ENCODE data around the gene OR2A2. TPM values are rescaled to one million over a fixed set of nuclear protein-coding genes. Genes with fewer than 3 reads are reported as not detected.
A peak's percentile ranks its signal among the peaks of the same experiment; 100 is the strongest.

Gene OR2A2
- total and polyA plus RNA-seq, 10 of the 15 experiments (the other 5 are each of a cell fraction or from before 2014, with no cell fraction given), result not detected

- H3K79me2 ChIP-seq (ENCODE audit: control insufficient read depth, insufficient read depth, low read length), result no peaks in the 10 kb centered on the region
- no peaks in the 10 kb centered on the region for H3K27me3 ChIP-seq (replicated peaks in 1 of 2; ENCODE audit: control insufficient read depth in 2 of 2, insufficient read depth in 2 of 2, low read length in 1 of 2)
- H3K9ac ChIP-seq (ENCODE audit: control insufficient read depth, insufficient read depth, low read length), result no peak overlapping the region
- SMC1A ChIA-PET (ENCODE audit: uncharacterized antibody, unreplicated experiment), result no interaction called here
- in situ Hi-C loops (cut with MboI) (no loop called here), intact Hi-C loops (cut with micrococcal nuclease; ENCODE audit: unreplicated experiment) (no loop called here)
- no TSS peak for BruUV-seq (replicated peaks)
- RAD21 ChIA-PET (ENCODE audit: unreplicated experiment), result no interaction called here
- H3K36me3 ChIP-seq (ENCODE audit: control insufficient read depth in 2 of 2, insufficient read depth in 2 of 2, low read length in 1 of 2), result no peaks in the 10 kb centered on the region
- no peak overlapping the region for H3K4me2 ChIP-seq (ENCODE audit: control insufficient read depth, insufficient read depth)
- H2AFZ ChIP-seq (ENCODE audit: control insufficient read depth, low read depth, low read length), result no peak overlapping the region
- POLR2A ChIA-PET, result no interaction called here
- DNase-seq (ENCODE audit: low read depth, low spot score) (no peak), ATAC-seq (no peak), FAIRE-seq (no peak)
- no peaks in the 10 kb centered on the region for H3K4me1 ChIP-seq (ENCODE audit: control insufficient read depth, insufficient read depth, low read length)
- no peak for TF ChIP-seq TAF1 (IDR thresholded peaks at IDR 0.05; ENCODE audit: borderline replicate concordance, low read depth, low read length)
- TF ChIP-seq CBX5 (IDR thresholded peaks at IDR 0.05; ENCODE audit: low read depth), result peak; percentile 76; the same call in 1 of the 2 replicates
- TF ChIP-seq ATF3 (IDR thresholded peaks at IDR 0.05; ENCODE audit: borderline replicate concordance, extremely low read depth, low read depth, low read length), result no peak
- CTCF ChIA-PET, result interaction anchor here (0.6 kb wide), 1 partner anchor 1187 kb away, joined by 3 read pairs; no protein-coding TSS in a partner anchor
- no peak overlapping the region for H3K4me3 ChIP-seq
- H3K9me3 ChIP-seq (replicated peaks; ENCODE audit: control insufficient read depth, insufficient read depth, low read length), result peaks cover 4% of the 10 kb centered on the region
- 17% methylated on average over 2 of the region's 2 CpGs for WGBS (ENCODE audit: insufficient coverage, insufficient replicate concordance, low lambda C conversion rate, missing lambda C conversion rate)
- no peak overlapping the region for H3K27ac ChIP-seq (ENCODE audit: control insufficient read depth, insufficient read depth)
- no peaks in the 10 kb centered on the region for H4K20me1 ChIP-seq (ENCODE audit: control insufficient read depth, insufficient read depth)
These were observed 38.9 kb downstream of the OR2A2 start for GRCh38 chr7:144148224-144148827.

GRCh38 chr7:144158861-144159260 lies 49.5 kb downstream of the OR2A2 start:
- Histone ChIP-seq H3K4me1 (ENCODE audit: control insufficient read depth, insufficient read depth, low read length) (no peaks in the 10 kb centered on the region), H3K36me3 (ENCODE audit: control insufficient read depth in 2 of 2, insufficient read depth in 2 of 2, low read length in 1 of 2) (no peaks in the 10 kb centered on the region), H3K9ac (ENCODE audit: control insufficient read depth, insufficient read depth, low read length) (no peak overlapping the region), H3K27me3 (replicated peaks in 1 of 2; ENCODE audit: control insufficient read depth in 2 of 2, insufficient read depth in 2 of 2, low read length in 1 of 2) (no peaks in the 10 kb centered on the region), H3K4me2 (ENCODE audit: control insufficient read depth, insufficient read depth) (no peak overlapping the region), H3K4me3 (no peak overlapping the region), H2AFZ (ENCODE audit: control insufficient read depth, low read depth, low read length) (no peak overlapping the region), H3K9me3 (replicated peaks; ENCODE audit: control insufficient read depth, insufficient read depth, low read length) (no peaks in the 10 kb centered on the region), H4K20me1 (ENCODE audit: control insufficient read depth, insufficient read depth) (no peaks in the 10 kb centered on the region), H3K79me2 (ENCODE audit: control insufficient read depth, insufficient read depth, low read length) (no peaks in the 10 kb centered on the region), H3K27ac (ENCODE audit: control insufficient read depth, insufficient read depth) (no peak overlapping the region)
- ChIA-PET POLR2A (no interaction called here), RAD21 (ENCODE audit: unreplicated experiment) (no interaction called here), SMC1A (ENCODE audit: uncharacterized antibody, unreplicated experiment) (no interaction called here), CTCF (no interaction called here)
- 60% methylated on average over 1 of the region's 1 CpG for WGBS (ENCODE audit: insufficient coverage, insufficient replicate concordance, low lambda C conversion rate, missing lambda C conversion rate)
- in situ Hi-C loops (cut with MboI), result no loop called here
- BruUV-seq (replicated peaks), result no TSS peak
- TF ChIP-seq ZNF384 (IDR thresholded peaks at IDR 0.05; ENCODE audit: borderline replicate concordance, low read depth, low read length) (no peak), RAD51 (IDR thresholded peaks at IDR 0.05) (no peak)
- ATAC-seq (no peak), DNase-seq (ENCODE audit: low read depth, low spot score) (no peak), FAIRE-seq (no peak)
- intact Hi-C loops (cut with micrococcal nuclease; ENCODE audit: unreplicated experiment), result no loop called here

Small RNA genes within 50 kb of the gene (small RNA-seq; reads per million reads assigned to genes)
- not detected for gene OR2A41P

Other genes starting within 250 kb of the OR2A2 start
Only the 7 nearest of the 15 such genes appear.
- not detected in 2 replicates for gene OR6B1, start 109.3 kb upstream of the OR2A2 start, total RNA-seq (2014; rRNA removed)
- not detected in 2 replicates for gene OR6B1, start 109.3 kb upstream of the OR2A2 start, total RNA-seq (2014; rRNA removed; fragmentation: Illumina TruSeq; extraction: Trizol)
- gene OR6B1, start 109.3 kb upstream of the OR2A2 start, total RNA-seq (2021), result not detected in 2 replicates
- not detected in 2 replicates for gene OR6B1, start 109.3 kb upstream of the OR2A2 start, polyA plus RNA-seq (2011; rRNA removed)
- gene OR6B1, start 109.3 kb upstream of the OR2A2 start, polyA plus RNA-seq (2014; fragmentation: Illumina TruSeq; extraction: Trizol), result not detected in 2 replicates
- gene OR6B1, start 109.3 kb upstream of the OR2A2 start, polyA plus RNA-seq (2014; fragmentation: Nextera tagmentation; extraction: Ambion mirVana), result not detected
- not detected in 2 replicates for gene OR6B1, start 109.3 kb upstream of the OR2A2 start, polyA plus RNA-seq (2014; rRNA removed)
- gene OR6B1, start 109.3 kb upstream of the OR2A2 start, polyA plus RNA-seq (2016; fragmentation: Nextera tagmentation; extraction: Ambion mirVana), result not detected
- gene OR2A5, start 60.6 kb upstream of the OR2A2 start, total RNA-seq (2014; rRNA removed), result not detected in 2 replicates
- not detected in 2 replicates for gene OR2A5, start 60.6 kb upstream of the OR2A2 start, total RNA-seq (2014; rRNA removed; fragmentation: Illumina TruSeq; extraction: Trizol)
- not detected in 2 replicates for gene OR2A5, start 60.6 kb upstream of the OR2A2 start, total RNA-seq (2021)
- not detected in 2 replicates for gene OR2A5, start 60.6 kb upstream of the OR2A2 start, polyA plus RNA-seq (2011; rRNA removed)
- gene OR2A5, start 60.6 kb upstream of the OR2A2 start, polyA plus RNA-seq (2014; fragmentation: Illumina TruSeq; extraction: Trizol), result not detected in 2 replicates
- under 1 TPM in 1 of 2 experiments, not detected in 1; 0.19 TPM for gene OR2A5, start 60.6 kb upstream of the OR2A2 start, polyA plus RNA-seq (2014; fragmentation: Nextera tagmentation; extraction: Ambion mirVana)
- gene OR2A5, start 60.6 kb upstream of the OR2A2 start, polyA plus RNA-seq (2014; rRNA removed), result not detected in 2 replicates
- not detected for gene OR2A5, start 60.6 kb upstream of the OR2A2 start, polyA plus RNA-seq (2016; fragmentation: Nextera tagmentation; extraction: Ambion mirVana)
- gene OR2A25, start 39.8 kb upstream of the OR2A2 start, total RNA-seq (2014; rRNA removed), result not detected in 2 replicates
- not detected in 2 replicates for gene OR2A25, start 39.8 kb upstream of the OR2A2 start, total RNA-seq (2014; rRNA removed; fragmentation: Illumina TruSeq; extraction: Trizol)
- gene OR2A25, start 39.8 kb upstream of the OR2A2 start, total RNA-seq (2021), result not detected in 2 replicates
- gene OR2A25, start 39.8 kb upstream of the OR2A2 start, polyA plus RNA-seq (2011; rRNA removed), result not detected in 2 replicates
- not detected in 2 replicates for gene OR2A25, start 39.8 kb upstream of the OR2A2 start, polyA plus RNA-seq (2014; fragmentation: Illumina TruSeq; extraction: Trizol)
- not detected for gene OR2A25, start 39.8 kb upstream of the OR2A2 start, polyA plus RNA-seq (2014; fragmentation: Nextera tagmentation; extraction: Ambion mirVana)
- not detected in 2 replicates for gene OR2A25, start 39.8 kb upstream of the OR2A2 start, polyA plus RNA-seq (2014; rRNA removed)
- gene OR2A25, start 39.8 kb upstream of the OR2A2 start, polyA plus RNA-seq (2016; fragmentation: Nextera tagmentation; extraction: Ambion mirVana), result not detected
- gene OR2A12, start 23.3 kb upstream of the OR2A2 start, total RNA-seq (2014; rRNA removed), result not detected in 2 replicates
- not detected in 2 replicates for gene OR2A12, start 23.3 kb upstream of the OR2A2 start, total RNA-seq (2014; rRNA removed; fragmentation: Illumina TruSeq; extraction: Trizol)
- gene OR2A12, start 23.3 kb upstream of the OR2A2 start, total RNA-seq (2021), result not detected in 2 replicates
- not detected in 2 replicates for gene OR2A12, start 23.3 kb upstream of the OR2A2 start, polyA plus RNA-seq (2011; rRNA removed)
- not detected in 2 replicates for gene OR2A12, start 23.3 kb upstream of the OR2A2 start, polyA plus RNA-seq (2014; fragmentation: Illumina TruSeq; extraction: Trizol)
- not detected for gene OR2A12, start 23.3 kb upstream of the OR2A2 start, polyA plus RNA-seq (2014; fragmentation: Nextera tagmentation; extraction: Ambion mirVana)
- not detected in 2 replicates for gene OR2A12, start 23.3 kb upstream of the OR2A2 start, polyA plus RNA-seq (2014; rRNA removed)
- not detected for gene OR2A12, start 23.3 kb upstream of the OR2A2 start, polyA plus RNA-seq (2016; fragmentation: Nextera tagmentation; extraction: Ambion mirVana)
- not detected in 2 replicates for gene OR2A14, start 13.6 kb downstream of the OR2A2 start, total RNA-seq (2014; rRNA removed)
- not detected in 2 replicates for gene OR2A14, start 13.6 kb downstream of the OR2A2 start, total RNA-seq (2014; rRNA removed; fragmentation: Illumina TruSeq; extraction: Trizol)
- gene OR2A14, start 13.6 kb downstream of the OR2A2 start, total RNA-seq (2021), result not detected in 2 replicates
- gene OR2A14, start 13.6 kb downstream of the OR2A2 start, polyA plus RNA-seq (2011; rRNA removed), result not detected in 2 replicates
- not detected in 2 replicates for gene OR2A14, start 13.6 kb downstream of the OR2A2 start, polyA plus RNA-seq (2014; fragmentation: Illumina TruSeq; extraction: Trizol)
- gene OR2A14, start 13.6 kb downstream of the OR2A2 start, polyA plus RNA-seq (2014; fragmentation: Nextera tagmentation; extraction: Ambion mirVana), result not detected
- gene OR2A14, start 13.6 kb downstream of the OR2A2 start, polyA plus RNA-seq (2014; rRNA removed), result not detected in 2 replicates
- not detected for gene OR2A14, start 13.6 kb downstream of the OR2A2 start, polyA plus RNA-seq (2016; fragmentation: Nextera tagmentation; extraction: Ambion mirVana)
- 1.2 and 1.6 TPM in 2 replicates for gene CTAGE4, start 73.9 kb downstream of the OR2A2 start, total RNA-seq (2014; rRNA removed)
- 0.94 and 1.2 TPM in 2 replicates for gene CTAGE4, start 73.9 kb downstream of the OR2A2 start, total RNA-seq (2014; rRNA removed; fragmentation: Illumina TruSeq; extraction: Trizol)
- gene CTAGE4, start 73.9 kb downstream of the OR2A2 start, total RNA-seq (2021), result 1.3 and 1.5 TPM in 2 replicates
- gene CTAGE4, start 73.9 kb downstream of the OR2A2 start, polyA plus RNA-seq (2011; rRNA removed), result 1.0 and 1.2 TPM in 2 replicates
- gene CTAGE4, start 73.9 kb downstream of the OR2A2 start, polyA plus RNA-seq (2014; fragmentation: Illumina TruSeq; extraction: Trizol), result 1.5 and 2.2 TPM in 2 replicates
- under 1 TPM; 0.09 to 0.21 TPM for gene CTAGE4, start 73.9 kb downstream of the OR2A2 start, polyA plus RNA-seq (2014; fragmentation: Nextera tagmentation; extraction: Ambion mirVana)
- 1.0 and 1.8 TPM in 2 replicates for gene CTAGE4, start 73.9 kb downstream of the OR2A2 start, polyA plus RNA-seq (2014; rRNA removed)
- under 1 TPM in 1 of 2 experiments, not detected in 1; 0.90 TPM for gene CTAGE4, start 73.9 kb downstream of the OR2A2 start, polyA plus RNA-seq (2016; fragmentation: Nextera tagmentation; extraction: Ambion mirVana)
- gene ARHGEF35, start 86.2 kb downstream of the OR2A2 start, total RNA-seq (2014; rRNA removed), result 2.4 and 2.9 TPM in 2 replicates
- gene ARHGEF35, start 86.2 kb downstream of the OR2A2 start, total RNA-seq (2014; rRNA removed; fragmentation: Illumina TruSeq; extraction: Trizol), result 7.5 and 7.6 TPM in 2 replicates
- gene ARHGEF35, start 86.2 kb downstream of the OR2A2 start, total RNA-seq (2021), result 8.8 and 9.7 TPM in 2 replicates
- 0.39 and 0.88 TPM in 2 replicates for gene ARHGEF35, start 86.2 kb downstream of the OR2A2 start, polyA plus RNA-seq (2011; rRNA removed)
- 9.2 and 10.8 TPM in 2 replicates for gene ARHGEF35, start 86.2 kb downstream of the OR2A2 start, polyA plus RNA-seq (2014; fragmentation: Illumina TruSeq; extraction: Trizol)
- 1 to 10 TPM; 1.1 to 1.6 TPM for gene ARHGEF35, start 86.2 kb downstream of the OR2A2 start, polyA plus RNA-seq (2014; fragmentation: Nextera tagmentation; extraction: Ambion mirVana)
- gene ARHGEF35, start 86.2 kb downstream of the OR2A2 start, polyA plus RNA-seq (2014; rRNA removed), result 3.4 and 3.7 TPM in 2 replicates
- gene ARHGEF35, start 86.2 kb downstream of the OR2A2 start, polyA plus RNA-seq (2016; fragmentation: Nextera tagmentation; extraction: Ambion mirVana), result 1 to 10 TPM; 5.7 to 6.6 TPM

Measured in GM12878 (cell line).